Brain microvascular endothelial cell (primary cell): ENCODE results near the gene NAV1.
A peak's percentile ranks its signal among the peaks of the same experiment; 100 is the strongest.

Source experiments
- DNase-seq: peaks from one replicate; pipeline ENCODE4 v3.0.0-alpha.2; 2020
- H3K27ac ChIP-seq: fragments of 250-450 bp; sonication (Bioruptor Pico); 2 replicates; pipeline ENCODE4 v1.5.1; 2020; ENCODE audit warnings: mild to moderate bottlenecking, moderate library complexity
- H3K27me3 ChIP-seq: fragments of 250-450 bp; sonication (Bioruptor Pico); replicated peaks from 2 replicates; pipeline ENCODE4 v1.5.1; 2020; ENCODE audit warnings: mild to moderate bottlenecking
- H3K36me3 ChIP-seq: fragments of 250-450 bp; sonication (Bioruptor Pico); replicated peaks from 2 replicates; pipeline ENCODE4 v1.5.1; 2020; ENCODE audit warnings: mild to moderate bottlenecking
- H3K4me3 ChIP-seq: 2 replicates; pipeline ENCODE4 v1.5.1; 2011; ENCODE audit warnings: low read depth, mild to moderate bottlenecking, control low read depth, low read length, moderate library complexity
- in situ Hi-C: cut with HindIII; loops from 2 replicates; pipeline ENCODE4 v1.10.0; 2017; ENCODE audit warnings: low sequenced_read_pairs, low pct_ligation_motif_present
- TF ChIP-seq, protein P1 (sequence below): IDR thresholded peaks from 2 replicates; pipeline ENCODE4 v1.5.1; 2011; ENCODE audit warnings: low read depth, mild to moderate bottlenecking, moderate library complexity, low read length, control low read depth, inconsistent platforms; ENCODE audit errors: missing control alignments

The NAV1 gene

DNA sequence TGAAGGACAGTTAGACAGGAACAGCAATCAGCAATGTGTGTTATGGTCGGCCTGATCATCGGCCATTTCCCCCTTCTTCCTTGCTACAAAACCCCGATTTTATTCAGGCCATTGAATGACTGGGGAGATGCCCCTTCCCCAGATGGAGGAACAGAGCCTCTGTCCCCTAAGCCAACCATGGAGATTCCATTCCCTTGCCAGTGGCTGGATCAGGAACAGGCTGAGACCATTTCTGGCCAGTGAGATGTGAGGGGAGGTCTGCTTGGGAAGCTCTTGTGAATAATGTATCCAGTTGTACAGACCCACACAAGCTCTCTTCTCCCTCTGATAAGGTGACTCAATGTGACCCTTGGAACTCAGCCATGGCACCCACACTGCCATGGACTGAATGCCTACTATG, 39.7 kb upstream of the NAV1 start:
- no peak overlapping the region for H3K4me3 ChIP-seq
- no peak for DNase-seq
- peaks cover 76% of the 10 kb centered on the region for H3K36me3 ChIP-seq
- in situ Hi-C loops: no loop called here
- H3K27ac ChIP-seq: peak overlapping the region; percentile 71
- H3K27me3 ChIP-seq: no peaks in the 10 kb centered on the region
- TF ChIP-seq, protein P1, sequence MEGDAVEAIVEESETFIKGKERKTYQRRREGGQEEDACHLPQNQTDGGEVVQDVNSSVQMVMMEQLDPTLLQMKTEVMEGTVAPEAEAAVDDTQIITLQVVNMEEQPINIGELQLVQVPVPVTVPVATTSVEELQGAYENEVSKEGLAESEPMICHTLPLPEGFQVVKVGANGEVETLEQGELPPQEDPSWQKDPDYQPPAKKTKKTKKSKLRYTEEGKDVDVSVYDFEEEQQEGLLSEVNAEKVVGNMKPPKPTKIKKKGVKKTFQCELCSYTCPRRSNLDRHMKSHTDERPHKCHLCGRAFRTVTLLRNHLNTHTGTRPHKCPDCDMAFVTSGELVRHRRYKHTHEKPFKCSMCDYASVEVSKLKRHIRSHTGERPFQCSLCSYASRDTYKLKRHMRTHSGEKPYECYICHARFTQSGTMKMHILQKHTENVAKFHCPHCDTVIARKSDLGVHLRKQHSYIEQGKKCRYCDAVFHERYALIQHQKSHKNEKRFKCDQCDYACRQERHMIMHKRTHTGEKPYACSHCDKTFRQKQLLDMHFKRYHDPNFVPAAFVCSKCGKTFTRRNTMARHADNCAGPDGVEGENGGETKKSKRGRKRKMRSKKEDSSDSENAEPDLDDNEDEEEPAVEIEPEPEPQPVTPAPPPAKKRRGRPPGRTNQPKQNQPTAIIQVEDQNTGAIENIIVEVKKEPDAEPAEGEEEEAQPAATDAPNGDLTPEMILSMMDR: no peak

DNA sequence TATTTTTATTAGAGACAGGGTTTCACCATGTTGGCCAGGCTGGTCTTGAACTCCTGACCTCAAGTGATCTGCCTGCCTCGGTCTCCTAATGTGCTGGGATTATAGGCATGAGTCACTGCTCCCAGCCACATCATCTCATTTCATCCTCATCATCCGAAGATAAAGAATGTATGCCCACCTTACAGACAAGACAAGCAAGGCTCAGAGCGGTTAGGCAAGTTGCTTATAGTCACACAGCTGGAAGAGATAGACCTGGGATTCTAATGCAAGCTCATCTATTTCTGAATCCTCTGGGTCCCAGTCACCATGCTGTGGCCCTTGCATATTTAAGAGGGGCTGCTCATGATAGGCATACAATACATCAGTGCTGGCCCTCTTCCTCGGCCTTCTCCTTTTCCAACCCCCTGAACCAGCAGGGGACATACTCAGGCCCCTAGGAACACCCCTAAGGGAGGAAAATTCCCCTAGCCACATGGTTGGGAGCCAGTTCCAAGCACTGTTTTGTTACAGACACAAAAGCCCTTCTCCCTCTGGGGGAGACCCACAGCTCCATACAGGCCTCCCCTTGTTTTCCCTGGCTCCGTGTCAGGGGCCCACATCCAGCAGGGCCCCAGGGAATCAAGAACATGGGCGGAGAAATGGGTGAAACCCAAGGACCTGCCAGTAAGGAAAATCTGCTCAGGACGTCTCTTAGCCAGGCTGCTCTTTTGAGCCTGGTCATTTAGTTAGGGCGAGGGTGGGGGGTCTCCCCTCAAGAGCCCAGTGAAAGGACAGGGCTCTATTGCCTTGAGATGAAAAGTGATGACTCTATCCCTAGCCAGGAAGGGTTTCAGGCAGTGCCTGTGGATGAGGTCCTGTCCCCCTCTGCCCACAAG, 38.9 kb upstream of the NAV1 start:
- Histone ChIP-seq H3K4me3 (no peak overlapping the region), H3K27me3 (no peaks in the 10 kb centered on the region), H3K36me3 (peaks cover 70% of the 10 kb centered on the region), H3K27ac (peak overlapping the region; percentile 71)
- TF ChIP-seq, protein P1: no peak
- DNase-seq: no peak
- in situ Hi-C loops: no loop called here

DNA sequence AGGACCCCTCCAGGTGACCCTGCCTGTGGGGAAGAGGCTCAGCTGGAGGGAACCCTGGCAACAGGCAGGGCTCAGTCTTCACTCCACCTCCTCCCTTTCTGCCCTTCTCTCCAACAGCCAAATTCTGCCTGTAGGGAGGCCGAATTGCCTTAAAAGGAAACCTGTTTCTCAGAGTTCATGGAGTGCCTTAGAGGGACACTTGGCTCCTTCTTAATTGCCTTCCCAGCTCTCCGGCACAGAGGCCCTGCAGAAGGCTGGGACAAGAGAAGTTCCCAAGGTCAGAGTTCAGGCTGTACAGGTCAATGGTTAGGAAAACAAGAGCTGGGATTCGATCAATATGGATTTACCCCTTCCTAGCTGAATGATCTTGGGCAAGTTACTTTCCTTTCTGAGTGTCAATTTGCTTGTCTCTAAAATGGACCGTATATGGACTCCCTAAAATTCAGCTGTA, 38.2 kb upstream of the NAV1 start:
- in situ Hi-C loops: no loop called here
- Histone ChIP-seq H3K27ac (peak overlapping the region; percentile 71), H3K4me3 (no peak overlapping the region), H3K27me3 (no peaks in the 10 kb centered on the region), H3K36me3 (peaks cover 68% of the 10 kb centered on the region)
- no peak for DNase-seq
- TF ChIP-seq, protein P1: no peak

DNA sequence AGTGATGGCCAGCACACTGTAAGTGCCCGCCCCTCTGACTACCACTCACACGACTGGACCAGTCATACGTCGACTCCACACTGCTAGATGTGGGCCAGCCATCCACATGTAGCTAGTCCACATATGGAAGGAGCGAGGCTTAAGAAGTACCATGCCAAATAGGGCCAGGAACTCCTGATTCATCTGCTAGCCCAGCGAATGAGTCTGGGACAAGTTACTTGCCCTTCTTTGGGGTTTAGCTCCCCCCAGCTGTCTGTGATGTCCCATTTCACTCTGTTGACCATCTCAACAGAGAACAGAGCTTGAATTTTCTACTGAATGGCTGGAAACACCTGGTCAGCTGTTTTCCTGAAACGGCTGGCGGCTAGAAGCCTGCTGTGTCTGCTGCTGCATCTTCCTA, 37.8 kb upstream of the NAV1 start:
- Histone ChIP-seq H3K4me3 (no peak overlapping the region), H3K27me3 (no peaks in the 10 kb centered on the region), H3K27ac (peak overlapping the region; percentile 71), H3K36me3 (peaks cover 65% of the 10 kb centered on the region)
- peak; percentile 60 for DNase-seq
- TF ChIP-seq, protein P1: no peak
- in situ Hi-C loops: no loop called here

DNA sequence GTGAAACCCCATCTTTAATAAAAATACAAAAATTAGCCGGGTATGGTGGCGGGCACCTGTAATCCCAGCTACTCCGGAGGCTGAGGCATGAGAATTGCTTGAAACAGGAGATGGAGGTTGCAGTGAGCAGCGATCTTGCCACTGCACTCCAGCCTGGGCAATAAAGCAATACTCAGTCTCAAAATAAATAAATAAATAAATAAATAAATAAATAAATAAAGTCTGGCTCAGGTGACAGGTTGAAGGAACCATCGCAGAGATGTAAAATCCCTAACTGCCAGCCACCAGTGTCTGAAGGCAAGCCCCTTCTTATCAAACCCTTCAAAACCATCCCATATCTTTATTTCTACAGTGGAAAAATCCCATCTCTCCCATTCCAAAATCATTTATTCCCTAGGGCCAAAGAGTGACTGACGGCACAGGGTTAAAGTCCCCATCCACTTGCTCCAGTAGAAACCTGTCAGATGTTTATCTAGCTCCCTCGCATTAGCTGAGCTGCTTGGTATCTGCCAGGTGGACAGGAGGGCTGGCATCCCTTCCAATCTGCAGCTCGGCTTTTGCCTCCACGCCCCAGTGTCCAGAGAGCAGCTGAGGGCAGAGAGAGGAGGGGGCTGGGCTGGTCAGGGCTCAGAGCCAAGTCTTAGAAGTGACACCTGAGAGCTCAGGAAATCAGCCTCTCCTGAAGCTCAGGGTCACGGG, 37.0 kb upstream of the NAV1 start:
- H3K36me3 ChIP-seq: peaks cover 56% of the 10 kb centered on the region
- peak overlapping the region; percentile 98 for H3K27ac ChIP-seq
- no peaks in the 10 kb centered on the region for H3K27me3 ChIP-seq
- H3K4me3 ChIP-seq: no peak overlapping the region
- in situ Hi-C loops: no loop called here
- no peak for DNase-seq
- TF ChIP-seq, protein P1: no peak
